ENCODE results near the gene CDH1.
"Not testable (repeated sequence)": the region's sequence is repeated elsewhere in the genome, so short reads cannot be mapped to it uniquely, and the experiment has no call there.

The CDH1 gene

DNA sequence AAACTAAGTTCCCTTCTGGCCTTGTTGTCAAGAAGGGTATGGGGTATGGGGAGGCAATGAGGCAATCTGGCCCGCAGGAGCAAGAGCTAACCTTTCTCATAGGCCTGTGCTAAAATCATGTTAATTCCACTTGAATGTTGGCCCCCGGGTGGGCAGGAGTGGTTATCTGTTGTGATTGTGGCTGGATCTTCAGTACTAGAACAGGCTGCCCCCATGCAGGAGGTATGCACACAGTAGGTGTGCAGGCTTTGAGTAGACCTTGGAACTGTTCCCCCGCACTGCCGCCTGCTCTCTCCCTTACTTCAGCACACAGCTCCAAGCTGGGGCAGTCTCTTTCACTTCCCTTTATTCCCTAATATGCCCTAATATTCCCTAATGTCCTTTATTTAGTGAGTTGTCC, 53.9 kb downstream of the CDH1 start:
- no peak for DNase-seq (ENCODE audit: low read depth)

- peak; percentile 73 for DNase-seq (ENCODE audit: low read depth)
These were observed 55.6 kb downstream of the CDH1 start for GRCh38 chr16:68792465-68793324.

DNA sequence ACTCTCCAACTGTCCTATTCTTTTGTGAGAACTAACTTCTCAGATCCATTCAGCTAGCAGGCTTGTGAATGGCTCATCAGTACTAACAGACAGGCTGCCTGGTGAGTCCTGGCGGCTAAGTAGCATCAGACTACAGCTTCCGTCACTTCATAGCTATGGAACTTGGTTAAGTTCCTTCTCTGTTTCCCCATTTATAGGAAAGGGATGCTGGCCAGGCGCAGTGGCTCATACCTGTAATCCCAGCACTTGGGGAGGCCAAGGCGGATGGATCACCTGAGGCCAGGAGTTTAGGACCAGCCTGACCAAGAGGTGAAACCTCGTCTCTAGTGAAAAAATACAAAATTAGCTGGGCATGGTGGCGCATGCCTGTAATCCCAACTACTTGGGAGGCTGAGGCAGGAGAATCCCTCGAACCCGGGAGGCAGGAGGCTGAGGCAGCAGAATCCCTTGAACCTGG, 56.3 kb downstream of the CDH1 start:
- no peak for DNase-seq (ENCODE audit: low read depth)

DNA sequence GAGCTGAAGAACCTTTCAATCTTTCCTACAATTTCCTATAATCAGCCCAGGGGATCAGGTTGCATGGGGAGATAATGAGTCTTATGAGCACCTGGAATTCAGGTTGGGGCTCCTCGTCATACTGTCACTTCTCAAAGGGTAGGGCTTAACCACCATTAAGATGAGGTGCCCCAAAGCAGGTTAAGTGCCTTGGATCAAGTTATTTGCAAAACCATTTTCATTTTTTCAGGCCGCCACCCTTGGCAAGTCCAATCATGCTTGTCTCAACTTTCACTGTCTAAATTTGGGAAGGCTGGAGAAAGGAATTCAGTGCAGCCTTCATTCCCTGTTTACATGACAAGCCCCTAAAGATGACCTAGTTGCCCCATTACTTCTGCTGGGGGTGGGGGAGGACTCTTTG, 61.3 kb downstream of the CDH1 start:
- no peak for DNase-seq (ENCODE audit: low read depth)

DNA sequence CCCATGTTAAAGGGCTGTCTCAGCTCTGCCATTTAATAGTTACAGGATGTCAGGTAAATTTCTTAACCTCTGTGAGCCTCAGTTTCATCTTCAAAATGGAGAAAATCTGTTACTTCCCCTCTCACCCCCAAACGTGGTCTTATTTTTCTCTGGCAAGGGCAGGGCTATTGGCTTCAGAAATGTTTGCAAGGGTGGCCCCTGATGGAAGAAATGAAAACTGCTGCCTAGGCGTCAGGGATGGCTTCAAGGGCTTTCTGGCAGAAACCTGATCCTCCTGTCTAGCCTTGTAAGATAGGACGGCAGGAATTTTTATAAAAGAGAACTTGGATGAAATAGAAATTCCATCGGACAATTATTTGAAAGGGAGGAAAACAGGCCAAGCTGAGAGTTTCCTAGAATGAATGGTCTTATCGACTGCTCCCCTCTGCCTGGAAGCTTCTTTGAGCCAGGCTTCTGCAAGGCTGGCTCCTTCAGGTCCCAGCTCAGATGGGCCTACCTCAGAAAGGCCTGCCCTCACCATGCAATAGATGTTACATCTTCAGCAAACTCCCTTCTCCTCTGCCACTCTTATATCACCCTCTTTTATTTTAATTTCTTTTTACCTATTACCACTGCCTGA, 63.3 kb downstream of the CDH1 start:
- peak; percentile 88 for DNase-seq (ENCODE audit: low read depth)

GRCh38 chr16:68802190-68802589, 65.1 kb downstream of the CDH1 start:
- peak; percentile 65 for DNase-seq (ENCODE audit: low read depth)

- DNase-seq (ENCODE audit: low read depth) = no peak
These were observed 69.3 kb downstream of the CDH1 start for GRCh38 chr16:68806422-68806821.

GRCh38 chr16:68806981-68807380, 69.9 kb downstream of the CDH1 start:
- DNase-seq (ENCODE audit: low read depth) = no peak

DNA sequence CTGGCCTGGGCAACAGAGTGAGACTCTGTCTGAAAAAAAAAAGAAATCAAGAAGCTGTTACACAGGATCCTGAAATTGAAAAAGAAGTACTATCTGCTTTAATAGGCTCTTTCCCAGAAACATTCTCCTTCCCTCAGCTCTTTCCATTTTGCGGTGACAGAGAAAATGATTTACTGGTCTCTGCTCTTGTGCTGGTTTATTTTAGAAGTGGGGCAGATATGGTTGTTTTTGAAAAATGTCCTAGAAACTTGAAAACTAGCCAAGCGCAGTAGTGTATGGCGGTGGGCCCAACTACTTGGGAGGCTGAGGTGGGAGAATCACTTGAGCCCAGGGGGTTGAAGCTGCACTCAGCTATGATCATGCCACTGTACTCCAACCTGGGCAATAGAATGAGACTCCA, 77.4 kb downstream of the CDH1 start:
- DNase-seq (ENCODE audit: low read depth) = no peak

- peak; percentile 97 for DNase-seq (ENCODE audit: low read depth)
These were observed 86.5 kb downstream of the CDH1 start for GRCh38 chr16:68823401-68824135.

- DNase-seq (ENCODE audit: low read depth) = no peak
These were observed 88.3 kb downstream of the CDH1 start for GRCh38 chr16:68825427-68825826.

GRCh38 chr16:68826652-68827051, 89.6 kb downstream of the CDH1 start:
- no peak for DNase-seq (ENCODE audit: low read depth)

- DNase-seq (ENCODE audit: low read depth) = no peak
These were observed 96.2 kb downstream of the CDH1 start for GRCh38 chr16:68833251-68833650.

DNA sequence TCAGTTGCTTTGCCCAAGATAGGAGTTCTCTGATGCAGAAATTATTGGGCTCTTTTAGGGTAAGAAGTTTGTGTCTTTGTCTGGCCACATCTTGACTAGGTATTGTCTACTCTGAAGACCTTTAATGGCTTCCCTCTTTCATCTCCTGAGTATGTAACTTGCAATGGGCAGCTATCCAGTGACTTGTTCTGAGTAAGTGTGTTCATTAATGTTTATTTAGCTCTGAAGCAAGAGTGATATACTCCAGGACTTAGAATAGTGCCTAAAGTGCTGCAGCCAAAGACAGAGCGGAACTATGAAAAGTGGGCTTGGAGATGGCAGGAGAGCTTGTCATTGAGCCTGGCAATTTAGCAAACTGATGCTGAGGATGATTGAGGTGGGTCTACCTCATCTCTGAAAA, 97.5 kb downstream of the CDH1 start:
- DNase-seq (ENCODE audit: low read depth) = no peak

- DNase-seq (ENCODE audit: low read depth) = no peak
These were observed 98.9 kb downstream of the CDH1 start for GRCh38 chr16:68835970-68836369.

GRCh38 chr16:68839831-68840230, 102.7 kb downstream of the CDH1 start:
- DNase-seq (ENCODE audit: low read depth) = no peak

- DNase-seq (ENCODE audit: low read depth) = not testable (repeated sequence)
These were observed 105.9 kb downstream of the CDH1 start for GRCh38 chr16:68842964-68843481.

GRCh38 chr16:68843482-68844210, 106.6 kb downstream of the CDH1 start, which contains the start of gene TANGO6:
Gene TANGO6 (plus strand): TSS chr16:68843531. CDS start chr16:68843618, 87 bp downstream.
- peak; percentile 81 for DNase-seq (ENCODE audit: low read depth)

GRCh38 chr16:68844211-68844564, 107.1 kb downstream of the CDH1 start:
- DNase-seq (ENCODE audit: low read depth) = no peak

DNA sequence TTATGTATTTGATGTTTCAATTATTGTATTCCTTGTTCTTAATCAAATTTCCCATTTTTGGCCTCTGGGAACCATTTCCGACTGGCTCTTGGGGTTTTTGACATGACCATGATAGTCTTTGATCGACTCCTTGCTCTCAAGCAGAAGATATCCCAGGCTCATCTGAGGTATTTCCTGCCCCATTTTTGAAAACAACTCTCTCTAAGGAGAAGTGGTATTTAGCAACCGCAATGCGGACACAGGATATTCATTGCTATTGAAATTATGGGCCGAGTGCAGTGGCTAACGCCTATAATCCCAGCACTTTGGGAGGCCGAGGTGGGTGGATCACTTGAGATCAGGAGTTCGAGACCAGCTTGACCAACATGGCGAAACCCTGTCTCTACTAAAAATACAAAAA, 111.7 kb downstream of the CDH1 start:
- DNase-seq (ENCODE audit: low read depth) = no peak

DNA sequence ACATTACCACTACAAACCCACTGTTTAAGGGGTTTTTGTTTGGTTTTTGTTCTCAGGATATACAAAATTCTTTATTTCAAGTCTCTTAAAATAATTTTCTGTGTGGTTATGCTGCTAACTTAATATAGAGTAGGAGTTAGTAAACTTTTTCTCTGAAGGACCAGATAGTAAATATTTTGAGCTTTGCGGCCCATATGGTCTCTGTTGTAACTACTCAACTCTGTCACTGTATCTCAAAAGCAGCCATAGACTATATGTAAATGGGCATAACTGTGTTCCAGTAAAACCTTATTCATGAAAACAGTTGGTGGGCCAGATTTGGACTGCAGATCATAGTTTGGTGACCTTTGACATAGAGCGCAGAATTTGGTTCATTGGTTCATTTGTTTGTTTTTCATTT, 113.4 kb downstream of the CDH1 start:
- DNase-seq (ENCODE audit: low read depth) = no peak

DNA sequence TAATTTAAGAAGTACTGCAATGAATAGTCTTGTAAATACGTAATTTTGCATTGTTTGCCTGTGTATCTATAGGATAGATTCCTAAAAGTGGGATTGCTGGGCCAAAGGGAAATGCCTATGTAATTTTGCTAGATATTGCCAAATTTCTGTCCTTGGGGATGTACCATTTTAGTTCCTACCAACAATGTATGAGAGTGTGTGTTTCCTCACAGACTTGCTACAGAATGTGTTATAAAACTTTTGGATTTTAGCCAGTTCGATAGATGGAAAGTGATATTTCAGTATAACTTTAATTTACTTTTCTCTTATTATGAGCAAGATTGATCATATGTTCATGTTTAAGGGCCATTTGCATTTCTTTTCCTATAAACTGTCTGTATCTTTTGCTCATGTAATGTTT, 114.5 kb downstream of the CDH1 start:
- DNase-seq (ENCODE audit: low read depth) = no peak

Measured in HS-27A (cell line).